GM10266 (cell line): ENCODE data around the gene LILRA2.

Experiments
- DNase-seq: peaks from one replicate; pipeline ENCODE4 v3.0.0; 2012; ENCODE audit errors: extremely low spot score
- TF ChIP-seq, protein P1 (sequence below): IDR thresholded peaks from 2 replicates; pipeline ENCODE4 v1.5.1; 2012; ENCODE audit warnings: mild to moderate bottlenecking, low read depth; ENCODE audit not compliant: control insufficient read depth, insufficient read depth; ENCODE audit errors: missing control alignments

Gene LILRA2

DNA sequence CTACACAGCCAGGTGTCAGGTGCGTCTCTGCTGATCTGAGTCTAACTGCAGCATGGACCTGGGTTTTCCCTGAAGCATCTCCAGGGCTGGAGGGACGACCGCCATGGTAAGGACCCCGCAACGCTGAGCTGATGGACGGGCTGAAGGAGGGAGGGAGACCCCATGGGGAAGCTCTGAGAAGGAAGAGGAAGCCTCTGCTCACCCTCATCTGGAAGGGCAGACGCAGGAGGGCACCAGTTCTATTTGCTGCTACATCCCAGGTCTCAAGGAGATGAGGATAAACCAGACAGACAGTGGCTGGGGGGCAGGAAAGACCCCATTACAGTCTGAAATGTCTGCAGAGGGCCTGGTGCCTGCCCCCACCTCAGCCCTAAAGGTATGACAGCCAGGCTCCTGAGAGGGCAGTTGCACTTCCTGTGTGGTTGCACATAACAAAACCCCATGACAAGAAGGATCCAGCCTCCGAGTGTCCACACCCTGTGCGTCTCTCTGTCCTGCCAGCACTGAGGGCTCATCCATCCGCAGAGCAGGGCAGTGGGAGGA, at the start of gene LILRA2:
Gene LILRA2 (plus strand): TSS at position 461 of the 543 bp plus-strand sequence. CDS start 89 bp downstream, outside the sequence.
- TF ChIP-seq, protein P1, sequence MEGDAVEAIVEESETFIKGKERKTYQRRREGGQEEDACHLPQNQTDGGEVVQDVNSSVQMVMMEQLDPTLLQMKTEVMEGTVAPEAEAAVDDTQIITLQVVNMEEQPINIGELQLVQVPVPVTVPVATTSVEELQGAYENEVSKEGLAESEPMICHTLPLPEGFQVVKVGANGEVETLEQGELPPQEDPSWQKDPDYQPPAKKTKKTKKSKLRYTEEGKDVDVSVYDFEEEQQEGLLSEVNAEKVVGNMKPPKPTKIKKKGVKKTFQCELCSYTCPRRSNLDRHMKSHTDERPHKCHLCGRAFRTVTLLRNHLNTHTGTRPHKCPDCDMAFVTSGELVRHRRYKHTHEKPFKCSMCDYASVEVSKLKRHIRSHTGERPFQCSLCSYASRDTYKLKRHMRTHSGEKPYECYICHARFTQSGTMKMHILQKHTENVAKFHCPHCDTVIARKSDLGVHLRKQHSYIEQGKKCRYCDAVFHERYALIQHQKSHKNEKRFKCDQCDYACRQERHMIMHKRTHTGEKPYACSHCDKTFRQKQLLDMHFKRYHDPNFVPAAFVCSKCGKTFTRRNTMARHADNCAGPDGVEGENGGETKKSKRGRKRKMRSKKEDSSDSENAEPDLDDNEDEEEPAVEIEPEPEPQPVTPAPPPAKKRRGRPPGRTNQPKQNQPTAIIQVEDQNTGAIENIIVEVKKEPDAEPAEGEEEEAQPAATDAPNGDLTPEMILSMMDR: no peak
- peak; percentile 43 for DNase-seq

DNA sequence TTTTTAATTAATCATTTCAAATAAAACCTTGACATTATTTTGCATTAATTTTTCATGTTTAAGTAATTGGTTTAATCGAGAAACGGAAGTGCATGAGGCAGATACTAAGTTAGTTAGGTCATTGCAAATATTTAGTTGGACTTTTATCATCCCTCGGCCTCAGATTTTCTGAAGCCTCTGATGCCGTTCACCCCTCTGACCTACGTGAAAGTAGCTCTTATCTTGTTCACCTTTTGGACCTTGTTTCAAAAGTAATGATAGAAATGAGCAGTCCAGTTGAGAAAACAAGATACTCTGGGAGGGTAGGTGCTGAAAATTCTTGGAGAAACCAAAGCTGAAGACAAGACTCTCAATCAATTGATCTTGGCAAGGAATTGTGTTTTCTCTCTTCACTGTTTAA, 48.0 kb upstream of the LILRA2 start:
- TF ChIP-seq, protein P1: no peak
- no peak for DNase-seq

DNA sequence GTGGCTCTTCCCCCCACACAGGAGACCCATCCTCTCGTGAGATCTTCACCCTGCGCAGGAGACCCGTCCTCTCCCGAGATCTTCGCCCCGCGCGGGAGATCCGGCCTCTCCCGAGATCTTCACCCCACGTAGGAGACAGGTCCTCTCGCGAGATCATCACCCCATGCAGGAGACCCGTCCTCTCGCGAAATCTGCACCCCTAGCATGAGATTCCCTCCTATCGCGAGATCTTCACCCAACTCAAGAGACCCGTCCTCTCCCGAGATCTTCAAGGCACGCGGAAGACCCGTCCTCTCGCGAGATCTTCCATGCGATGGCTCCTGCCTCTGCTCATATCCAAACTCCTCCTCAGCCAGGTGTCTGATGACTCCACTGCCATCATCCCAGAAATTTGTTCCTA, 46.6 kb upstream of the LILRA2 start:
- TF ChIP-seq, protein P1: no peak
- no peak for DNase-seq

DNA sequence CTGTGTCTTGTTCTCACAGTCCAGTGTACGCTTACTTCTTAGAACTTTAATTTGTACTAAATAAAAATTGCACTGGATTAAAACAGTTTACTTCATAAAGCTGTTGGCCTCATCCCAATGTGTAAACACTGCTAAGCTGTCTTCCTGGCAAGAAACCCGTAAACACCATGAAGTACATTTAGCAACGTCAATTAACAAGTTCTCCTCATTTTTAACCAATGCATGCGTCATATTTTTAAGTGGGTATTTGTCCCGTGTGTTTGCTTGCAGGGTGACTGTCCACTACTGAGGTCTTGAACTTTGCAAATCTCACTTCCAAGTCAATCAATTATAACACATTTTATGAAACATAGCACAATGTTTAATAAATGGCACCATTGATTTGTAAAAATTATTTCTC, 42.7 kb upstream of the LILRA2 start:
- DNase-seq: no peak
- TF ChIP-seq, protein P1: no peak

DNA sequence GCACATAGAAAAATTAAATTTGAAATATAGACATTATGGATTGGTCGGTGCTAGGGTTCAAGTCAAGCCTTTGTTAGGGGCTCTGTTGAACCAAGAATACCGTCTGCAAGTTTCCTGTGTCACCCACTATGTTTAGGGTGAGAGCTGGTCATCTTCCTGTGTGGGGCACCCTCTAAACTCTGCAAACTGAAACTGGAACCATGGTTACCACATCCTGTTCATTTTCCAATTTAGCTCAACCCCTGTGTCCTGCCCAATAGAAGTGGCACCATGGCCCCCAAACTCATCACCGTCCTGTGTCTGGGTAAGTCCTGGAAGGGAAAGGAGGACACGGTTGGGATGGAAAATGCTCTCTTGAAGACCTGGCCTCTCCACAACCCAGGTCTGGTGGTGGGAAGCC, 41.1 kb upstream of the LILRA2 start:
- DNase-seq: no peak
- TF ChIP-seq, protein P1: no peak

DNA sequence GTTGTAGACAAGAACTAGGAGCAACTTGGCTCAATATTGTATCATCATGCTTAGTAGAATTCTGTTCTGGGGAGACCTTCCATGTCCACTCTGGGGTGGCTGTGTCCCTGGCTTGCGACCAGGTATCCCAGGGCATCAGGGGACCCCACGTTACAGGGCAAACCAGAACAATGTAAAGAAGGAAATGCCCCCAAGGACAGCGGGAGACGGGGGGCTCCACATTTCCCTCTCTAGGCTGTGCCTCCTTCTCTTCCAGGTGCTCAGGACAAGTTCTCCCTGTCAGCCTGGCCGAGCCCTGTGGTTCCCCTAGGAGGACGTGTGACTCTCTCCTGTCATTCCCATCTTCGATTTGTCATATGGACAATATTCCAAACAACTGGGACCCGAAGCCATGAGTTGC, 40.1 kb upstream of the LILRA2 start:
- DNase-seq: no peak
- TF ChIP-seq, protein P1: no peak

DNA sequence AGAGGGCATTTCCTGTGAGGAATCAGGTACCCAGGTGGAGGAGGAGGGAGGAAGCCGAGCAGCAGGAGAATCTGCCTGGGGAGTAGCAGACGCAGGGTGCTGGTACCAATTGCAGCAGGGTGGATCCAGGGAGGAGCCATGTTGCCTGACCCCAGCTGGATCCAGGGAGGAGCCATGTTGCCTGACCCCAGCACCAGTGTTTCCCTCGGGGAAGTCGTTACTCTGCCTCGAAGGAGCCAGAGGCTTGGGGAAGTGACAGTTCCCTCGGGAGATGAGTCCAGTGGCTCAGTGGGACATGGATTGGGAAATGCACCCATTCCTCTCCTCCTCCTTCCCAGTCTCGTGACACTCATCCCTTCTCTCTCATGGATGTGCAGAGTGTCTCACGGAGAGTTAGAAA, 39.4 kb upstream of the LILRA2 start:
- TF ChIP-seq, protein P1: no peak
- no peak for DNase-seq
